Measurements from ENCODE around the gene OR51T1.

OR51T1 gene

GRCh38 chr11:4924239-4924638 lies 42.5 kb downstream of the OR51T1 start, which contains the start of gene OR51G1:
Gene OR51G1, minus strand, starts transcription at chr11:4924339. Its CDS starts 0 bp downstream, at chr11:4924339.
- H3K27ac ChIP-seq, result no peak within 1 kb of the TSS
- no peak within 1 kb of the TSS for H3K4me2 ChIP-seq (ENCODE audit: low read length)
- no peaks in the 10 kb centered on the region for H3K9me3 ChIP-seq (ENCODE audit: control insufficient read depth, low read length)
- H3K4me3 ChIP-seq (ENCODE audit: low read depth, low read length), result no peak within 1 kb of the TSS
- H2AFZ ChIP-seq, result no peak within 1 kb of the TSS
- H3K36me3 ChIP-seq (ENCODE audit: control insufficient read depth, insufficient read depth, low read length), result no peaks in the 10 kb centered on the region
- H3K4me1 ChIP-seq, result no peaks in the 10 kb centered on the region
- H3K79me2 ChIP-seq, result no peaks in the 10 kb centered on the region
- H3K9ac ChIP-seq, result no peak within 1 kb of the TSS
- H3K27me3 ChIP-seq (ENCODE audit: control insufficient read depth, insufficient read depth, low read length), result no peaks in the 10 kb centered on the region
- TF ChIP-seq, protein P1, sequence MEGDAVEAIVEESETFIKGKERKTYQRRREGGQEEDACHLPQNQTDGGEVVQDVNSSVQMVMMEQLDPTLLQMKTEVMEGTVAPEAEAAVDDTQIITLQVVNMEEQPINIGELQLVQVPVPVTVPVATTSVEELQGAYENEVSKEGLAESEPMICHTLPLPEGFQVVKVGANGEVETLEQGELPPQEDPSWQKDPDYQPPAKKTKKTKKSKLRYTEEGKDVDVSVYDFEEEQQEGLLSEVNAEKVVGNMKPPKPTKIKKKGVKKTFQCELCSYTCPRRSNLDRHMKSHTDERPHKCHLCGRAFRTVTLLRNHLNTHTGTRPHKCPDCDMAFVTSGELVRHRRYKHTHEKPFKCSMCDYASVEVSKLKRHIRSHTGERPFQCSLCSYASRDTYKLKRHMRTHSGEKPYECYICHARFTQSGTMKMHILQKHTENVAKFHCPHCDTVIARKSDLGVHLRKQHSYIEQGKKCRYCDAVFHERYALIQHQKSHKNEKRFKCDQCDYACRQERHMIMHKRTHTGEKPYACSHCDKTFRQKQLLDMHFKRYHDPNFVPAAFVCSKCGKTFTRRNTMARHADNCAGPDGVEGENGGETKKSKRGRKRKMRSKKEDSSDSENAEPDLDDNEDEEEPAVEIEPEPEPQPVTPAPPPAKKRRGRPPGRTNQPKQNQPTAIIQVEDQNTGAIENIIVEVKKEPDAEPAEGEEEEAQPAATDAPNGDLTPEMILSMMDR (IDR thresholded peaks at IDR 0.05), result no peak

DNA sequence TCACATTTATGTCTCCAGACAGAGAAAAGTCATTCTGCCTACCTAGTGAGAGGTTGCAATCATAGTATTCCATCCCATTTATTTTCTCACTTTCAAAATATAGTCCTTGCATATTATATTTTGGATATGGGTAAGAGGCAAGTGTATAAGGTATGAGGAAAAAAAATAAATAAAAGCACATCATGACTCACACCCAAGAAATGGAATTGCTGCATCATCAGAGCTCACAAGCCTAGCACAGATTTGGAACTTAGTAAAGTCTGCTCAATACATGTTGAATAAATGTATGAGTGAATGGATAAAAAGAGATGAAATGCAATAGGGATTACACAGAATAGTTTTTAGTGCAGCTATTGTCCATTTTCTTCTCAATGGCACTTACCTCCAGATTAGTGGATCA lies 44.9 kb downstream of the OR51T1 start:
- TF ChIP-seq, protein P1 (IDR thresholded peaks at IDR 0.05), result no peak
- H3K9ac ChIP-seq, result no peak overlapping the region
- H3K36me3 ChIP-seq (ENCODE audit: control insufficient read depth, insufficient read depth, low read length), result no peaks in the 10 kb centered on the region
- H3K79me2 ChIP-seq, result no peaks in the 10 kb centered on the region
- no peaks in the 10 kb centered on the region for H3K27me3 ChIP-seq (ENCODE audit: control insufficient read depth, insufficient read depth, low read length)
- H3K4me2 ChIP-seq (ENCODE audit: low read length), result no peak overlapping the region
- H3K4me3 ChIP-seq (ENCODE audit: low read depth, low read length), result no peak overlapping the region
- H3K4me1 ChIP-seq, result no peaks in the 10 kb centered on the region
- H2AFZ ChIP-seq, result no peak overlapping the region
- H3K27ac ChIP-seq, result no peak overlapping the region
- H3K9me3 ChIP-seq (ENCODE audit: control insufficient read depth, low read length), result no peaks in the 10 kb centered on the region

Data from parathyroid adenoma (tissue), 2 donors.